ENCODE measurements around the gene HMGB2. TPM values are rescaled to one million over a fixed set of nuclear protein-coding genes. Genes with fewer than 3 reads are reported as not detected.

Gene HMGB2
- total RNA-seq (2014; rRNA removed; shearing (Covaris generic); ENCODE audit: low replicate concordance): 101 and 155 TPM in 2 replicates

DNA sequence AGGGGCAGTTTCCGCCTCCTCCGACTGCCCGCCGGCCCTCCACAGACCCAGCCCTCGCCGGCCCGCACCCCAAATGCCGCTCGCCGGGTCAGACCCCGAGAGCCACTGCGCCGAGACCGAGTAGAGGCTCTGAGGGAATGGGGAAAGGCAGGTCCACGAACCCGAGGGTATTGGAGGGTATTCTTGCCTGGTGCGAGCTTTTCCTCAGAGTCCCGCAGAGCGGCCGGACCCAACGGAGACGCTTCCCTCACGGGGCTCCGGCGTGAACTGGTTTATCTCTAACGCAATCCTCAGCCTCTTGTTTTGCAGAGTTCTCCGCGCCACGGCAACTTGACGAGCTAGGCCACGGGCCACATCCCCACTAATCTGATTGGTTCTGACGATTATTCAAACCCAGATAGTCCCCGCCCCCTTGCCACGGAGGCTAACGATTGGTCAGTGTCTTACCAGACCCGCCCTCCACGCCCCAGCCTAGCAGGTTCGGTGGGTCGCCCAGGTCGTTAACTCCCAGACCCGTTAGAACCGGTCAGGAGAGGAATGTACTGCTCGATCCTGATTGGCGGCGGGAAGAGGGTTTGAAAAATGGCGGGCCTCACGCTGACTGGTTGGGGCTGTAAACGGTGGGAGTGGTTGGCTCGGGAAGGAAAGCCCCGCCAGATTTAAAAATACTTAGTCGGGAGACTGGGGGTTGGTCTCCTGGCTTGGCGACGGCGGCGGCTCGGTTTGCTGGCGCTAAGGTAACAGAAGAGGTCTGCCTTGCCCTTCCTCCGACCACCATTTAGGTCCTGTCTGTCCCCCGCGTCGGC is at the start of gene HMGB2:
HMGB2 (minus strand) TSS at position 274 of the 806 bp plus-strand sequence. CDS start 709 bp downstream, outside the sequence.
- H3K9me3 ChIP-seq (ENCODE audit: low read length): no peaks in the 10 kb centered on the region
- no peaks in the 10 kb centered on the region for H3K27me3 ChIP-seq (ENCODE audit: low read length)
- peak within 1 kb of the TSS; percentile 85 for H3K4me3 ChIP-seq (ENCODE audit: low read length)
- peaks cover 26% of the 10 kb centered on the region for H3K36me3 ChIP-seq (ENCODE audit: insufficient read depth, low read length)
- H3K9me2 ChIP-seq (replicated peaks; ENCODE audit: insufficient read depth, low read length): no peaks in the 10 kb centered on the region
- H2AFZ ChIP-seq (ENCODE audit: low read length): no peak within 1 kb of the TSS; the same call in 1 of the 2 replicates
- peak within 1 kb of the TSS; percentile 91 for H3K27ac ChIP-seq (ENCODE audit: low read length)
- peaks cover 25% of the 10 kb centered on the region for H3K79me2 ChIP-seq (ENCODE audit: low read length)
- H4K20me1 ChIP-seq (ENCODE audit: insufficient read depth, low read depth, low read length): no peaks in the 10 kb centered on the region
- peak; percentile 97 for DNase-seq
- peaks cover 30% of the 10 kb centered on the region for H3K4me1 ChIP-seq (ENCODE audit: low read length)
- H3K9ac ChIP-seq (ENCODE audit: low read length): peak within 1 kb of the TSS; percentile 97
- peak within 1 kb of the TSS; percentile 85 for H3K4me2 ChIP-seq (ENCODE audit: low read depth, low read length, poor library complexity, severe bottlenecking)

DNA sequence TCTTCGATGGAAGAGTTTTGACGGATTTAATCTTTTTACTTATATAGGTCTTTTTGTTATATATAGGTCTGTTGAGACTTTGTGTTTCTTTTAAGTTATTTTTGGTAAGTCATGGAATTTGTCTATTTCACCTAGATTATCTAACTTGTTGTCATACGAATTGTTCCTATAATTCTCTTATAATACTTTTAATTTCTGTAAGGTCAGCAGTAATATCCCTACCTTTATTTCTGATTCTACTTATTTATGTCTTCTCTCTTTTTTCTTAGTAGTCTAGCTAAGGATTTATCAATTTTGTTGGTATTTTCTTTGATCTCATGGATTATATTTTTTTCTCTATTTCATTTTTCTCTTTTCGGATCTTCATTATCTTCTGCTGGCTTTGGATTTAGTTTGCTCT is 48.2 kb upstream of the HMGB2 start:
- Histone ChIP-seq H3K4me2 (ENCODE audit: low read depth, low read length, poor library complexity, severe bottlenecking) (no peak overlapping the region), H3K4me3 (ENCODE audit: low read length) (no peak overlapping the region), H3K9ac (ENCODE audit: low read length) (no peak overlapping the region), H3K27me3 (ENCODE audit: low read length) (no peaks in the 10 kb centered on the region), H3K27ac (ENCODE audit: low read length) (no peak overlapping the region), H4K20me1 (ENCODE audit: insufficient read depth, low read depth, low read length) (no peaks in the 10 kb centered on the region), H3K79me2 (ENCODE audit: low read length) (no peaks in the 10 kb centered on the region), H2AFZ (ENCODE audit: low read length) (no peak overlapping the region), H3K9me3 (ENCODE audit: low read length) (no peaks in the 10 kb centered on the region), H3K36me3 (ENCODE audit: insufficient read depth, low read length) (no peaks in the 10 kb centered on the region), H3K4me1 (ENCODE audit: low read length) (no peaks in the 10 kb centered on the region), H3K9me2 (replicated peaks; ENCODE audit: insufficient read depth, low read length) (no peaks in the 10 kb centered on the region)
- no peak for DNase-seq

DNA sequence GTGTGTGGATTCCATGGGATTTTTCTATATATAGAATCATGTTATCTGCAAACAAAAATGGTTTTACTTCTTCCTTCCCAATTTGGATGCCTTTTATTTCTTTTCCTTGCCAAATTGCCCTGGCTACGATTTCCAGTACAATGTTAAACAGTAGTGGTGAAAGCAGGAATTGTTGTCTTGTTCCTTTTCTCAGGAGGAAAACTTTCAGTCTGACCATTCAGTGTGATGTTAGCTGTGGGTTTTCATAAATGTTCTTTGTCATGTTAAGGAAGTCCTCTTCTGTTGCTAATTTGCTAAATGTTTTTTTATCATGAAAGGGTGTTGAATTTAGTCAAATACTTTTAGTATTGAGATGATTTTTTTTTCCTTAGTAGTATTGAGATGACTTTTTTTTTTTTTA is 47.5 kb upstream of the HMGB2 start:
- Histone ChIP-seq H2AFZ (ENCODE audit: low read length) (no peak overlapping the region), H3K9me3 (ENCODE audit: low read length) (no peaks in the 10 kb centered on the region), H3K9ac (ENCODE audit: low read length) (no peak overlapping the region), H3K9me2 (replicated peaks; ENCODE audit: insufficient read depth, low read length) (no peaks in the 10 kb centered on the region), H3K4me2 (ENCODE audit: low read depth, low read length, poor library complexity, severe bottlenecking) (no peak overlapping the region), H3K79me2 (ENCODE audit: low read length) (no peaks in the 10 kb centered on the region), H3K36me3 (ENCODE audit: insufficient read depth, low read length) (no peaks in the 10 kb centered on the region), H4K20me1 (ENCODE audit: insufficient read depth, low read depth, low read length) (no peaks in the 10 kb centered on the region), H3K4me1 (ENCODE audit: low read length) (no peaks in the 10 kb centered on the region), H3K27me3 (ENCODE audit: low read length) (no peaks in the 10 kb centered on the region), H3K4me3 (ENCODE audit: low read length) (no peak overlapping the region), H3K27ac (ENCODE audit: low read length) (no peak overlapping the region)
- no peak for DNase-seq

GRCh38 chr4:173380987-173381386 is 46.8 kb upstream of the HMGB2 start:
- H3K36me3 ChIP-seq (ENCODE audit: insufficient read depth, low read length): no peaks in the 10 kb centered on the region

GRCh38 chr4:173379929-173380328 is 45.8 kb upstream of the HMGB2 start:
- Histone ChIP-seq H3K4me2 (ENCODE audit: low read depth, low read length, poor library complexity, severe bottlenecking) (no peak overlapping the region), H3K36me3 (ENCODE audit: insufficient read depth, low read length) (no peaks in the 10 kb centered on the region)
- no peak for DNase-seq

More at GRCh38 chr4:173380987-173381386, 46.8 kb upstream of the HMGB2 start:
- DNase-seq: no peak
- Histone ChIP-seq H3K4me1 (ENCODE audit: low read length) (no peaks in the 10 kb centered on the region), H3K79me2 (ENCODE audit: low read length) (no peaks in the 10 kb centered on the region), H3K27ac (ENCODE audit: low read length) (no peak overlapping the region), H3K9me3 (ENCODE audit: low read length) (no peaks in the 10 kb centered on the region), H3K9me2 (replicated peaks; ENCODE audit: insufficient read depth, low read length) (no peaks in the 10 kb centered on the region), H3K4me2 (ENCODE audit: low read depth, low read length, poor library complexity, severe bottlenecking) (no peak overlapping the region), H3K4me3 (ENCODE audit: low read length) (no peak overlapping the region), H2AFZ (ENCODE audit: low read length) (no peak overlapping the region), H3K27me3 (ENCODE audit: low read length) (no peaks in the 10 kb centered on the region), H4K20me1 (ENCODE audit: insufficient read depth, low read depth, low read length) (no peaks in the 10 kb centered on the region), H3K9ac (ENCODE audit: low read length) (no peak overlapping the region)

DNA sequence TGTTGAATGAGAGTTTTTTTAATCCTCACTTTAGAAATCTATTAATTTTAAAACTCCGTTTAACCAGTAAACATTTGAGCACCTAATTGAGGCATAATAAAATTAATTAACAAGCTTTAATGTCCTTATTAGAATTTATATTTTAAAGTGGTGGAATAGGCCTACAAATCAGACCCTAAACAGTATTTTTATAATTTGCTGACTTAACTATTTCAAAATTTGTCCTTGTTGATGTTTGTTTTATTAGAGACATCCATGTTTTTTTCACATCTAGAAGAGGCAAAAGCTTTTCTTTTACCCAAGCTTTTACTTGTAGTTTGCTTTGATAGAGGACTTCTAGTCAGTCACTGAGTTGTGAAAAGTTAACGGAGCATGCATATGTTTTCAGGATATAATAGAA is 40.4 kb upstream of the HMGB2 start:
- no peaks in the 10 kb centered on the region for H3K79me2 ChIP-seq (ENCODE audit: low read length)
- no peaks in the 10 kb centered on the region for H3K9me3 ChIP-seq (ENCODE audit: low read length)
- H3K27me3 ChIP-seq (ENCODE audit: low read length): no peaks in the 10 kb centered on the region
- no peak overlapping the region for H3K9ac ChIP-seq (ENCODE audit: low read length)
- no peak for DNase-seq
- H4K20me1 ChIP-seq (ENCODE audit: insufficient read depth, low read depth, low read length): 0 out of 2 replicates have a peak, but pooled peaks cover 3% of the 10 kb centered on the region
- no peak overlapping the region for H3K4me3 ChIP-seq (ENCODE audit: low read length)
- no peak overlapping the region for H3K4me2 ChIP-seq (ENCODE audit: low read depth, low read length, poor library complexity, severe bottlenecking)
- peaks cover 4% of the 10 kb centered on the region; the same call in 1 of the 2 replicates for H3K4me1 ChIP-seq (ENCODE audit: low read length)
- H3K36me3 ChIP-seq (ENCODE audit: insufficient read depth, low read length): no peaks in the 10 kb centered on the region
- H3K27ac ChIP-seq (ENCODE audit: low read length): no peak overlapping the region
- no peaks in the 10 kb centered on the region for H3K9me2 ChIP-seq (replicated peaks; ENCODE audit: insufficient read depth, low read length)
- H2AFZ ChIP-seq (ENCODE audit: low read length): no peak overlapping the region

More at GRCh38 chr4:173379929-173380328, 45.8 kb upstream of the HMGB2 start:
- no peaks in the 10 kb centered on the region for H4K20me1 ChIP-seq (ENCODE audit: insufficient read depth, low read depth, low read length)
- no peaks in the 10 kb centered on the region for H3K4me1 ChIP-seq (ENCODE audit: low read length)
- no peak overlapping the region for H3K9ac ChIP-seq (ENCODE audit: low read length)
- no peak overlapping the region for H2AFZ ChIP-seq (ENCODE audit: low read length)
- H3K9me3 ChIP-seq (ENCODE audit: low read length): no peaks in the 10 kb centered on the region
- H3K9me2 ChIP-seq (replicated peaks; ENCODE audit: insufficient read depth, low read length): no peaks in the 10 kb centered on the region
- no peak overlapping the region for H3K27ac ChIP-seq (ENCODE audit: low read length)
- H3K4me3 ChIP-seq (ENCODE audit: low read length): no peak overlapping the region
- no peaks in the 10 kb centered on the region for H3K79me2 ChIP-seq (ENCODE audit: low read length)
- no peaks in the 10 kb centered on the region for H3K27me3 ChIP-seq (ENCODE audit: low read length)

DNA sequence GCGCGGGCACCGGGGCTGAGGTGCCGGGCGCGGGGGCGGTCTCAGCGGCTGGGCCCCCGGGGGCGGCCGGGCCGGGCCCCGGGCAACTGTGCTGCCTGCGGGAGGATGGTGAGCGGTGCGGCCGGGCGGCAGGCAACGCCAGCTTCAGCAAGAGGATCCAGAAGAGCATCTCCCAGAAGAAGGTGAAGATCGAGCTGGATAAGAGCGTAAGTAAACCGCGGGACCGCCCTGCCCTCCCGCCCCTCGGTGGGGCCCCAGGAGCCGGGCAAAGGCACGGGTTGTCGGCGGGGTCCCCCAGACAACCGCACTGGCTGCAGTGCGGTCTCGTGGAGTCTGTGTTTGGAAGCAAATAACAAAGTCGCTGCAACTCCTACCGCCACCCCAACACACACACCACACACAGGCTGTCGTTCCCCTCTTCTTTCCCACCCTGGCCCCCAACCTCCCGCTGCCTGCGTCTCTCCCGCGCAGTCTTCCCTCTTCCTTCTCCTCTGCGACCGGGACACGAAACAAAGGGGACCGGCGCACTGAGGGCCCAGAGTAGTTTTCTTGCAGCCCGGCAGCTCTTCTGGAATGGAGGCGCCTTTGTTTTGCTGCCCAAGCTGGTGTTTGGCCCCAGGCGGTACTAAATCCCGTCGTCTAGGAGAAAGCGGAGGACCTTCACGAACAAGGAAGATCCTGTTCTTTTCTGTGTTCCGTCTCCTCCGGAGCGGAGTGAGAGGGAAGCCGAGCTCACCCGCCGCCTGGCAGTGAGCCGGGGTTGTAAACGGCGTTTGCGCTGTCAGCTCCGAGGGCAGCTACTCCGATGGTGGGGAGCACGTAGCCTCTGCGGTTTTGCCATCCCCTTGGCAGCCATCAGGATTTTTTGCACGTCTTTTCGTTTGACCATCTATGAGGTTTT is 37.4 kb upstream of the HMGB2 start:
- Histone ChIP-seq H3K9me3 (ENCODE audit: low read length) (no peaks in the 10 kb centered on the region), H3K9me2 (replicated peaks; ENCODE audit: insufficient read depth, low read length) (no peaks in the 10 kb centered on the region), H3K79me2 (ENCODE audit: low read length) (no peaks in the 10 kb centered on the region), H4K20me1 (ENCODE audit: insufficient read depth, low read depth, low read length) (0 out of 2 replicates have a peak, but pooled peaks cover 3% of the 10 kb centered on the region), H2AFZ (ENCODE audit: low read length) (peak overlapping the region; percentile 71; the same call in 1 of the 2 replicates), H3K4me3 (ENCODE audit: low read length) (peak overlapping the region; percentile 84), H3K4me2 (ENCODE audit: low read depth, low read length, poor library complexity, severe bottlenecking) (peak overlapping the region; percentile 80), H3K27me3 (ENCODE audit: low read length) (no peaks in the 10 kb centered on the region), H3K27ac (ENCODE audit: low read length) (no peak overlapping the region), H3K9ac (ENCODE audit: low read length) (peak overlapping the region; percentile 74), H3K4me1 (ENCODE audit: low read length) (peaks cover 8% of the 10 kb centered on the region), H3K36me3 (ENCODE audit: insufficient read depth, low read length) (no peaks in the 10 kb centered on the region)
- DNase-seq: peak; percentile 58

All from Karpas-422 (cell line).